Measurements from ENCODE around the gene FAM174C.
A peak's percentile ranks its signal among the peaks of the same experiment; 100 is the strongest.

FAM174C gene

DNA sequence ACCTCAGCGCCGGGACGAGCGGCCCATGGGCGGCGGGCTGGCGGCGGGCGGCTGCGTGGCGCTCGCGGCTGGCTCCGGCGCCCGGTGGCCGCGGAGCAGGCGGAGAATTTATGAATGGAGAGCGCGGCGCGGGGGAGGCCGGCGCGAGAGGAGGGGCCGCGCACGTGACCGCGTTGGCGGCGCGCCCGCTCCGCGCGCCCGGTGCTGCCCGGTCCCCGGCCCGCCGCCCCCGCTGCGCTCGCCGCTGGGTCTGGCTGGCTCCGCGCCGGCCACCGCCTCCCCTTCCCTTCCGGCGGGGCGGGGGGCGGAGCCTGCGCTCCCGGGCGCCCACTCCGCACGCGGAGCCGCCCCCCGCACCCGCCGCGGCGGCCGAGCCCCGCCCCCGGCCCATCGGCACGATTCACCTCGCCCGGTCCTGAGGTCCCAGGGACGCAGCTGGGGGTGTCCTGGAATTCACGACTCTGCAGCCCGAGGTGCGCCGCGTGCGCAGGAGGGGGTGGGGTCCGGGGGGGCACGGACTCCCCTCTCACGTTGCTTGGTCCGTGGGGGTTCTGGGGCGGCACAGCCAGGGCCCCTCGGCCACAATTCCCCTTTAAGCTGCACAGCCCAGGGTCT lies 37.5 kb upstream of the FAM174C start, which contains the start of gene CBARP:
Gene CBARP (minus strand): TSS at position 252 of the 615 bp plus-strand sequence. CDS start 1,905 bp downstream, outside the sequence.
- no peak for DNase-seq

DNA sequence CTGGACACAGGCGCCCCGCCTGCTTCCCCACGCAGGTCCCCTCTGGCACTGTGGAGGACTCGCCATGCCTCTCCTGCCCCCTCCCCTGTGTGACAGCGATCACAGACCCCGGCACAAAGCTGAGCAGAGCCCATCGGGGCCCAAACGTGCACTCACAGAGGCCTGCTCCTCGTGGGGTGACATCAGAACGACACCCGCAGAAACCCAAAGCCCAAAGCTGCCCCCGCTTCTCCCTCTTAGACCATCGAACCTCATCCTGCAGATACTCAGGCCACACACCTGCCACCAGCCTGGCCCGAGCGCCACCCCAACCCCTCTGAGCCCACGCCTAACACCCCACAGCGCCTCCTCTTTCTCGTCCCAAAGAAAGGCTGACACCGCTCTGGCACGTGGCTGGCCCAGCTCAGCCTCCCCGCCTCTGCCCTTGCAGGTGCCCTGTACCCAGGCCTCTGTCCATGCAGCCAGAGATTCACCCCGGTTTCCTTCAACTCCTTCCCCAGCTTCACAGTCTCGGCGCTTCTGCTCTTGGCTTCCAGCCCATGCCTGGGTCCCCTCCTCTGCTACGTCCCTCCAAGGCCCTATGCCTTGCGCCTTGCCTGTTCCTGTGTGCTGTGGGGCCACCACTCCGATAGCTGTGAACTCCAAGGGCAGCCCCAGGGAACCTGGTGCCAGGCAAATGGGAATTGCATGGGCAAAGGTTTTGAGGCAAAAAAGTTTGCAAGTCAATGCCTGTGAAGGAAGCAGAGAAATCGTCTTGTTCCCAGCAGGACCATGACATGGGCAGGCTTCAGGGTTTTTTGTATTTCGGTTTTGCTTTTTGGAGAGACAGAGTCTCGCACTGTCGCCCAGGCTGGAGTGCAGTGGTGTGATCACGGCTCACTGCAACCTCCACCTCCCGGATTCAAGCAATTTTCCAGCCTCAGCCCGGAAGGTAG lies 36.7 kb upstream of the FAM174C start:
- DNase-seq = no peak

DNA sequence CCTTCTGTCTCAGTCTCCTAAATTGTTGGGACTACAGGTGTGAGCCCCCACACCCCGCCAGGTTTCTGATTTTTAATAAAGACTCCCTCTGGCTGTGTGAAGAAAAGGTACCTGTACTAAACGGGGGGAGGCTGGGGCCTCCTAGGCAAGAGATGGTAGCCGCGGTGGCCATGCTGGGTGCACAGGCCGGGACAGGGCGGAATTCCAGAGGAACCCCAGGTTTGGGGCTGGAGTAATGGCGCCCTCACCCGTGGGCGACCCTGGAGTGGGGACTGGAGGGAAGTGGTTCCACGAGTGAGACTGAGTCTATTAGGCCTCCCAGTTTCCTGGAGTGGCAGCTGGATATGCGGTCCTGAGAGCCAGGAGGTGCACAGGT lies 35.9 kb upstream of the FAM174C start:
- no peak for DNase-seq

DNA sequence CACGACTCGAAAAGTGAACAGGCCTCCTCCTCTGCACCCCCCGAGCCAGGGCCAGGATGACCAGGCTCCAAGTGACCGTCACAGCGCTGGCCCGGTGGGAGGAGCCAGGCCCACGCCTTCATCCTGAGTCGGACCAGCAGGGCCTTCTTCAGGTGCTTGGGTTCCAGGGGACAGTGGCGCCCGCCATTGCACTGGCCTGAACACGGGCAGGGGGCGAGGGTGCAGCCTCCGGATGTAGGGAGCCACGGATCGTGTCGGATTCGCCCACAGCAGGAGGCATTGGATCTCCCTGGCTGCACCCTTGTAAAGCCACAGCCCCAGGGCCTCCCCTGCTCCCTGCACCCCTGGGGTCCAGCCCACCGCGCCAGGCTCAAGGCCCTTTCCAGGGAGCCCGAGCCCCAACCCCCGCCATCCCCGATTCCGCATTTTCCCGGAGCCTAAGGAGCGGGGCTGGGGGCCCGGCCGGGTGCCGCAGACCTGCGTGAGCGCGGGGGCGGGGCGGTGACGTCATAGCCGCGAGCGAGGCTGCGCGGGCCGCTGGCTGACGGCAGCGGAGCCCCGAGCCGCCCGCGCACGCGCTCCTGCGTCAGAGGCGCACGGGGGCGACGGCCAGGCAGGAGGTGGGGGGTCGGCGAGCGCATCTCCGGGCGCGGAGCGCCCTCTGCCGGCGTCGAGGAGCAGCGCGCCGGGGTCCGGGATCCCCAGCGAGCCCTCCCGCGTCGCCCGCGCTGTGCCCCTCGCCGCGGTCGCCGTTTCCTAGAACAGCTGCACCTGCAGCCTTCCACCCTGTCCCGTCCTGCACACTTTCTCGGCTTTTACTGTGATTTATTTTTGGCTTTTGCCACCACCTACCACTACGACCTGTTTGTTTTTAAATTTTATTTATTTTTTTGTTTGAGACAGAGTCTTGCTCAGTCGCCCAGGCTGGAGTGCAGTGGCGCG lies 35.3 kb upstream of the FAM174C start:
- peak; percentile 85 for DNase-seq

DNA sequence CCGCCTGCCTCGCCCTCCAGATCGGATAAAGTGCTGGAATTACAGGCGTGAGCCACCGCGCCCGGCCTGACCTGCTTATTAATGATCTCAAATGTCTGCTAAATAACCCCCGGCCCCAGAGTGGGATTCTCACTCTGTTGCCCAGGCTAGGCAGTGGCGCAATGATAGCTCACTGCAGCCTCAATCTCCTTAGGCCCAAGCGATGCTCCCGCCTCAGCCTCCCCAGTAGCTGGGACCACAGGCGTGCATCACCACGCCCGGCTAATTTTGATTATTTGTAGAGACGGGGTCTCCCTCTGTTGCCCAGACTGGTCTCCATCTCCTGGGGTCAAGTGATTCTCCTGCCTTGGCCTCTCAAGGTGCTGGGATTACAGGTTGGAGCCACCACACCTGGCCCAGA lies 34.4 kb upstream of the FAM174C start:
- DNase-seq = no peak

DNA sequence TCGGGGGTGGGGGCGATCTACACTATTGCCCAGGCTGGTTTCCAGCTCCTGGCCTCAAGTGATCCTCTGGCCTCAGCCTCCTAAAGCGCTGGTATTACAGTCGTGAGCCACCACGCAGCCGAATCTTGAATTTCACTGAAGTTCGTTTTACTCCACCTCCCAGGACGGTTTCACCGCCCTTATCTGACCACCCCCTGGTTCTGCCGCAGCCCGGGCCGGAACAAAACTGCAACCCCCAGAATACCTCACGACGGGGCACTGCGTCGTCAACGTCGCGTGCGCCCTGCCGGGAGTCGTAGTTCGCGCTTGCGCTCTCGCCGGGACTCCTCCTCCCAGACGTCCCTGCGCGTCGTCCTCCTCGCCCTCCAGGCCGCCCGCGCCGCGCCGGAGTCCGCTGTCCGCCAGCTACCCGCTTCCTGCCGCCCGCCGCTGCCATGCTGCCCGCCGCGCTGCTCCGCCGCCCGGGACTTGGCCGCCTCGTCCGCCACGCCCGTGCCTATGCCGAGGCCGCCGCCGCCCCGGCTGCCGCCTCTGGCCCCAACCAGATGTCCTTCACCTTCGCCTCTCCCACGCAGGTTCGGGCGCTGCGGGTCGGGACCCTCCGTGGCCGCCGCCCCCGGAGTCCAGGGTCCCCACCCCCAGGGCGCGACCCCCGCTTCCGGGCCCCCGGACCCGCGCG lies 33.8 kb upstream of the FAM174C start, which contains the start of gene ATP5F1D:
Gene ATP5F1D (plus strand): TSS at position 335 of the 679 bp plus-strand sequence. CDS start 100 bp downstream, at position 435.
- peak; percentile 96 for DNase-seq

DNA sequence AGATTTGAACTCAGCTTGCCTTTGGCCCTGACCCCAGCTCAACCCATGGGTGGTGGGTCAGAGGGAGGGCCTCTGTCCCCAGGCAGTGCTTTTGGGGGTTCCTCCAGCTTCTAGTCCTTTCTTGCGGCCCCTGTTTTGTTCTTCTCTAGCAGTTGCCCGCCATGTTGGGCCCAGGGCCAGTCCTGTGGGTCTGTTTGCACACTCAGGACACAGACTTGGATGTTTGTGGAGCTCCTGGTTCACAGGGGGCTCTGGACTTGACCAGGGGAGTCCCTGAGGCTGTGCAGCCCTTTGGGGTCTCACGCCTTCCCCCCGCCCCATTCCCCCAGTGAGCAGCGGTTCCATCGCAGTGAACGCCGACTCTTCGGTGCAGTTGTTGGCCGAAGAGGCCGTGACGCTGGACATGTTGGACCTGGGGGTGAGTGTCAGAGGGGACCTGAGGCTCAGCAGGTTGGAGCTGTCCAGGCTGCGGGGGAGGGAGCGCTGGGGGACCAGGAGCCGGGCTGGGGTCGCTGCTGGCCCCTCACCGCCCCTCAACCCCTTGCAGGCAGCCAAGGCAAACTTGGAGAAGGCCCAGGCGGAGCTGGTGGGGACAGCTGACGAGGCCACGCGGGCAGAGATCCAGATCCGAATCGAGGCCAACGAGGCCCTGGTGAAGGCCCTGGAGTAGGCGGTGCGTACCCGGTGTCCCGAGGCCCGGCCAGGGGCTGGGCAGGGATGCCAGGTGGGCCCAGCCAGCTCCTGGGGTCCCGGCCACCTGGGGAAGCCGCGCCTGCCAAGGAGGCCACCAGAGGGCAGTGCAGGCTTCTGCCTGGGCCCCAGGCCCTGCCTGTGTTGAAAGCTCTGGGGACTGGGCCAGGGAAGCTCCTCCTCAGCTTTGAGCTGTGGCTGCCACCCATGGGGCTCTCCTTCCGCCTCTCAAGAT lies 31.3 kb upstream of the FAM174C start:
- DNase-seq = peak; percentile 80

DNA sequence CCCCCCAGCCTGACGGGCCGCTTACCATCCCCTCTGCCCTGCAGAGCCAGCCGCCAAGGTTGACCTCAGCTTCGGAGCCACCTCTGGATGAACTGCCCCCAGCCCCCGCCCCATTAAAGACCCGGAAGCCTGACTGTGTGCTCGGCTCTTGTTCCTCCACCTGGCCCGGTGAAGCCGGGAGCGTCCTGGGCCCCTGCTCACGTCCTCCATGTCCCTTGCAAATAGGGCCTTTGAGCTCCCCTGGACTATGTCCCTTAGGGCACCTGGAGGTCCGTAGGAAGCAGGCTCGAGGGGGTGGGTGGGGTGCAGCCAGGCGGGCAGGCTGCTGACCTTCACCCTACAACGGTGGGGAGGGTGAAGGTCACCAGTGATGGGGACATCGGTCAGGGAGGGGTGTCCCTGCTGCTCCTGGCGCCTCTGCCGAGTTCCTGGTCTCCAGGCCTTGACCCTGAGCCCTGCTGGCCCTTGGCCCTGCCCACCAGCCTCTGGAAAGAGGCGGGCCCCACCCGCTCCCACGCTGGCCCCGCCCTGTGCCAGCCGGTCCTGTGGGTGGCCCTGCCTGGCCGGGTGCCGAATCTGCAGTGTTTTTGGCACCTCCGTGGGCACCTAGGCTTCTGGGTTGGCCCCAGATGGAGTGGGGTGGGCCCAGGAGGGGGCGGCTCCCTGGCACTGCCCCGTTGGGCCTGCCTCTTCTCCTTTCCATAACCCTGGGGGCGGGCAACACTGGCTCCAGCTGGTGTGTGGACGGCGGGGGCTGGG lies 30.5 kb upstream of the FAM174C start:
- DNase-seq = no peak

DNA sequence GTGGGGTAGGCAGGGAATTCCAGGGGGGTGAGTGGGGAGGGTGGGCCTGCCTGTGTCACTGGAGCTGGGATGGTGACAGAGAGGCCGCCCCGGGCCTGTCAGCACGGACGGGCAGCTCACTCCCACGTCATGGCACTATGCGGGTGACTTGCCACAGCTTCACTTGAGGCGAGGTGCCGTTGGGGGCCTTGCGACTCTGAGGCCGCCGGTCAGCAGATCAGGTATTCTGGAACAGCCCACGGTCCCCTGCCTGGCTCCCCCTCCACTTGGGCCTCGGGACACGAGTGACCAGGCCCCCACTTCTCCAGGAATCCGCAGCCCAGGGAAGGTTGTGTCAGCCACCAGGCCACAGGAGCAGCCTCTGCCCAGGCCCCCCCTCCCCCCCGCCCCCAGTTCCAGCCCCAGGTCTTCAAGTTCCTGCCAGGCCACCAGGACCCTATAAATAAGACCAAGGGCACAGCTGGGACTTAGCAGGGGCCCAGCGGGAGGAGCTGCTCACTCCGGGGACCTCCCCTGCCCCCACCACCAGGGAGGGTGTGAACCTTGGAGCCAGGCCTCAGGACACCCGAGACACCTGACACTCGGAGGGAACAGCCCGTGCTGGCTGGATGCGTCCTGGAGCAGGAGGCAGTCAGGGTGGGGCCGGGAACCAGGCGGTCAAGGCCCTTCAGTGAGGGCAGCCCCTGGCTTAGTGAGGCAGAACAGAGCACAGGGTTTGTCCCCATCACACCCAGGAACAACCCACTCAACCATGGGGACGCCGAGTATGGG lies 29.7 kb upstream of the FAM174C start:
- DNase-seq = no peak

DNA sequence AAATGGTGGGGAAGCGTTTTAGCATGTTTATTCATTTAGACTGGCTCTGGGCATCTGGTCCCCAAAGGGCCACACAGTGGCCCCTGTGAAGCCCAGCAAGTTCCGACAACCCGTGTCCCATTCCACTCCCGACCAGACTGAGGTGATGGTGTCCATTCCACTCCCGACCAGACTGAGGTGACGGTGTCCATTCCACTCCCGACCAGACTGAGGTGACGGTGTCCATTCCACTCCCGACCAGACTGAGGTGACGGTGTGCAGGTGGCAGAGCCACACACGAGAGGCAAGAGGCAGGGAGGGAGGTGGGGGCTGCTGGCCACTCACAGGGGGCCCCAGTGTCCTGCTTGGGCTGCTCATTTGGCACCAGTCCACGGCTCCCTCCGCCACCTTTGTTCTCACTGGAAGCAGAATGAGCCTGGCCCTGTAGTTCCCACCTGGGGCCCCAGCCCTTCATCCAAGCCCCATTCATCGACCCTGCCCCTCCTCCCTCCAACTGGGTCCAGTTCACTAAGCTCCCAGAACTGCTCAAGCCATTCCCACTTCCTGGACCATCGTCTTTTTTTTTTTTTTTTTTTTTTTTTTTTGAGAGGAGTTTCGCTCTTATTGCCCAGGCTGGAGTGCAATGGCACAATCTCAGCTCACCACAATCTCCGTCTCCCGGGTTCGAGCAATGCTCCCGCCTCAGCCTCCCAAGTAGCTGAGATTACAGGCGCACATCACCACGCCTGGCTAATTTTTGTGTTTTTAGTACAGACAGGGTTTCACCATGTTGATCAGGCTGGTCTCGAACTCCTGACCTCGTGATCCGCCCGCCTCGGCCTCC lies 28.9 kb upstream of the FAM174C start:
- DNase-seq = peak; percentile 0

DNA sequence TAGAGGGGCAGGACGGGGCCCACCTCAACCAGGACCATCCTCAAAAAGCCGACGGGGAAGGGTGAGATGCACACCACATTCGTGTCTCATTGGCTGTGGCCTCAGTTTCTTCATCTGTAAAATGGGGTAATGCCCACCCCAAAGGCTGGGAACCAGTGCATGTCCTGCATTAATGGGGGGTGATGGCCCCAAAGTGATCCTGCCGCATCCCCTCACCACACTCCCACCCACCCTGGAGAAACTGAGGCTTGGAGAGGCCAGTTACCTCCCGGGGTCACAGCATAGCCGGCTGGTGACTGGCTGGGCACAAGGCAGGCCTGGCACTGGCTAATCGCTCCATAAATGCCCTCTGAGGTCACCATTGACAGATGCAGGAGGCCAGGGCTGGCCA lies 27.6 kb upstream of the FAM174C start:
- no peak for DNase-seq

DNA sequence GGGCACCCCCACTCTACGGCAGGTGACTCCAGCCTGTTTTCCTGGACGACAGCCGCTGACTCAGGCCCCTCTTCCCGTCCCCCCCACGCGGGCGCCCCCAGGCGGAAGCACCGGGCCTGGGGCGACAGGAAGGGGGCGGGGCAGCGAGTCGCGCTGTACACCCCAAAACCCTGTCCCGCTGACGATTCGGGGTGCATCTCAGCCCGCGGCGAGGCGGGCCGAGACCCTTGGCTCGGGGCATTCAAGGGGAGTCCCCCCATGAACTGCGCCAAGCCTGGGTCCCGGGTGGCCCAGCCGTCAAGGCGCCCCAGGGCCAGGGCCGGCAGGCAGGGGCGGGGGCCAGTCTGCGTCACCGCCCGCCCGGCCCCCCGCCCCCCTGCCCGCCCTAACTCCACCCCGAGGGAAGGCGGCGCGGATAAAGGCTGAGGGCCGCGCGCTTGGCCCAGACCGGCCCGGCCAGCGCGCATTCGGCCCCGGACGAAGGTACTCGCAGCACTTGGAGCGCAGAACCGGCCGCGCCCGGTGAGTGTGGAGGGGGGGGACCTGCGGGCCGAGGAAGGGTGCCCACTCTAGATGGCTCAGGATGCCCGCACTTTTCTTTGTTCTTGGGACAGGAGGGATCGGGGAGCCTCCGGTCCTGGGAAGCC lies 27.1 kb upstream of the FAM174C start, which contains the start of gene MIDN:
Gene MIDN (plus strand): TSS at position 445 of the 647 bp plus-strand sequence. CDS start 1,714 bp downstream, outside the sequence.
- peak; percentile 88 for DNase-seq

DNA sequence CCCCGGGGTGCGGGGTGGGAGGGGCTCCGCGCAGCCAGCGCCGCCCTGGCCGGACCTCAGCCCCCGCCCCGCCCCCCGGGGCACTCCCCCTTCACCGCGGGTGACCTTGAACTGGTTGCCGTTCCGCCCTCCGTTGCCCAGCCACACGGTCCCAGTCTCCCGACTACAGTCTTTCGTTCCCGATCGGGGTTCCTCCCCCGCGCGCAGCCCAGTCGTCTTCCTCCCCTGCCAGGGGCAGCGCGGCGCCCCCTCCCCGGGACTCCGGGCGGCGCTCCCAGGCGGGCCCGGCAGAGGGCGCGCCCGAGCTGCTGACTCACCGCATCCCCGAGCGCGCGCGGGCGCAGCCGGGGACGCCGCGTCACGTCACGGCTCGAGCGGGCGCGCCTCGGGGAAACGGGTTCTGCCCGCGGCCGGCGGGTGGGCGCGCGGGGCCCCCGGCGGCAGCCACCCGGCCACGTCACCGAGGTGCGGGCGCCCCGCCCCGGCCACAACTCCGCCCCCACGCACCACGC lies 26.5 kb upstream of the FAM174C start:
- DNase-seq = no peak

DNA sequence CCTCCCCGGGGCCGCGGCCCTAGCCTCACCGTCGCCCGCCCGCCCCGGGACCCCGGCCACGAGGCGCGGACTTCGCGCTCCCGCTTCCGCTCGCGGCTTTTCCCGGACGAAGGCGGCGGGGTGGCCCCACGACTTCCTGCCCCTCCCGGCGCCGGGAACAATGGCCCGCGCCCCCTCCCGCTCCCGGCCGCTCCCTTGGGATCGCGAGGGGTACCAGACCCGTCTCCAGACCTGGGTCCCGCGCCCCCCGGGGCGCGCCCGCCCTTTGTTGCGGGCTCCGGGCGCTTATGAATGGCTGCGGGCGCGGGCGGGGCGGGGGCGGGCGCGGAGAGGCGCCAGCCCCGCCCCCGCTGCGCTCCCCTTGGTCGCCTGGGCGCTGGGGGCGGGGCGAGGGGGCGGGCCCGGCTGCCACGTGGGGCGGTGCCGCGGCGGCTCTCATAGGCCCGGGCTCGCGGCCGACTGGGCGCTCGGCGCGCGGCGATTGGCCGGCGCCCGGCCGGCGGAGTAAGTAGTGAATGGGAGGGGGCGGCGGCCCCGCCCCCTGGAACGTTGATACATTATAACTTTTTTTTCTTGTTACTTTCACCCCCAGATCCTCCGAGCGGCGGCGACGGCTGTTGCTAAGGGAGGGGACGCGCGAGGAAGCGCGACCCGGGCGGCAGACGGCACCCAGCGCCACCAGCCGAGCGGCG lies 25.9 kb upstream of the FAM174C start:
- DNase-seq = peak; percentile 94

DNA sequence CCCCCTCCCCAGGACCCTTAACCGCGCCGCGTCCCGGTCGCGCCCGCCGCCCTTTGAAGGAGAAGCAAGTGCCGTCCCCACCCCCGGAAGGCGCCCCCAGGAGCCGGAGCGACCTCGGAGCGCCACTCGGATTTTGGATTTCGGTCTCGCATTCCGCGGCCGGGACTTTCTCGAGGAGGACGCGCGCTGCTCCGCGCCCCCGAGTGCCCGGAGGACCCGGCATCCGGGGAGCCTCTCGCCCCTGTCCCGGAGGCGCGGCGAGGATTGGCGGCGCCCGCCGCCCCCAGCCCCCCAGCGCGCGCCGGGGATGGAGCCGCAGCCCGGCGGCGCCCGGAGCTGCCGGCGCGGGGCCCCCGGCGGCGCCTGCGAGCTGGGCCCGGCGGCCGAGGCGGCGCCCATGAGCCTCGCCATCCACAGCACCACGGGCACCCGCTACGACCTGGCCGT lies 25.3 kb upstream of the FAM174C start:
- no peak for DNase-seq

DNA sequence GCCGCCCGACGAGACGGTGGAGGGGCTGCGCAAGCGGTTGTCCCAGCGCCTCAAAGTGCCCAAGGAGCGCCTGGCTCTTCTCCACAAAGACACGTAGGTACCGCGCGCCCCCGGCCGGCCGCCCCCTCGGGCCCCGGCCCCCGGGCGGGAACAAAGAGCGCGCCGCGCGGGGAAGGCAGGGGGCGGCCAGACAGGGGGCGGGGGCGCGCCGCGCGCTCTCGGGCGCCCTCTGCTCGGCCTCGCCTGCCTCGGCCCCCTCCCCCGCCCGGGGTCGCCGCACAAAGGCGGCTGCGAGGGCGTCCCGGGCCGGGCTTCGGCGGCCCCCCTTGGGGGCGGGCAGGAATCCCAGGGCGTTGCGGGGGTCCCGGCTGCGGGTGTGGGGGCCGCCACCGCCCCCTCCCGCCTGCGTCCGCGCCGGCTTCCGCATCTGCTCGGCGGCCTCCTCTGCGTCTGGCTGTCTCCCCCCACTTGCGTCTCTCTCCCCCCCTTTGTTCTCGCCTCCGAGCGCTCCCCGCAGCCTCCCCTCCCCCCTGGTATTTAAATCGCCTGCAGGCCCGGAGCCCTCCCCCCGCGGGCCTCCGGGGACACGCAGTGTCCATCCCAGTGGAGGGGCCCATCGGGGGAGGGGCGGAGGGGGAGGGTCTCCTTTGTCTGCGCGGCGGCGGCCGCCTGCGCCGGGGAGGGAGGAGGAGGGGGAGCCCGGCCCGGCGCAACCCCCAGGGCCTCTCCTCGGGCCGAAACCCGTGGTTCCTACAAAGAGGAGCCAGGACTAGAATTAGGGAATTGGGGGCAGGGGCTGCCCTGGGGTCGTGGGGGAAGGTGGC lies 24.7 kb upstream of the FAM174C start:
- DNase-seq = no peak
